HG03521 (cell line): ENCODE measurements around the gene COL25A1.

Experiments used
- ATAC-seq: cut with Tn5 transposase; IDR thresholded peaks from one replicate; pipeline ENCODE4 v1.9.1; 2021; ENCODE audit warnings: mild to moderate bottlenecking, moderate library complexity; ENCODE audit not compliant: unreplicated experiment

COL25A1 gene

GRCh38 chr4:109302361-109303139 lies at the start of gene COL25A1:
Gene COL25A1 (minus strand): TSS chr4:109302658.
- ATAC-seq: no peak

GRCh38 chr4:109350121-109350520 lies 47.7 kb upstream of the COL25A1 start:
- no peak for ATAC-seq

- ATAC-seq: no peak
Observed at GRCh38 chr4:109334129-109335105, 32.0 kb upstream of the COL25A1 start.

GRCh38 chr4:109332926-109333464 lies 30.5 kb upstream of the COL25A1 start:
- no peak for ATAC-seq

- ATAC-seq: no peak
Observed at GRCh38 chr4:109327641-109328040, 25.2 kb upstream of the COL25A1 start.

- ATAC-seq: no peak
Observed at GRCh38 chr4:109325698-109326097, 23.2 kb upstream of the COL25A1 start.

- ATAC-seq: no peak
Observed at GRCh38 chr4:109323348-109323747, 20.9 kb upstream of the COL25A1 start.

GRCh38 chr4:109321232-109321631 lies 18.8 kb upstream of the COL25A1 start:
- ATAC-seq: no peak

GRCh38 chr4:109319684-109320083 lies 17.2 kb upstream of the COL25A1 start:
- ATAC-seq: no peak

GRCh38 chr4:109319156-109319555 lies 16.7 kb upstream of the COL25A1 start:
- no peak for ATAC-seq

- no peak for ATAC-seq
Observed at GRCh38 chr4:109315818-109316217, 13.4 kb upstream of the COL25A1 start.

- no peak for ATAC-seq
Observed at GRCh38 chr4:109315341-109315740, 12.9 kb upstream of the COL25A1 start.

GRCh38 chr4:109313168-109314133 lies 11.0 kb upstream of the COL25A1 start:
- no peak for ATAC-seq

- ATAC-seq: no peak
Observed at GRCh38 chr4:109303140-109303496, 660 bp upstream of the COL25A1 start.

- no peak for ATAC-seq
Observed at GRCh38 chr4:109301651-109302360, 652 bp downstream of the COL25A1 start.

GRCh38 chr4:109298279-109299010 lies 4.0 kb downstream of the COL25A1 start:
- ATAC-seq: no peak

GRCh38 chr4:109296527-109296926 lies 5.9 kb downstream of the COL25A1 start:
- ATAC-seq: no peak

GRCh38 chr4:109295081-109295480 lies 7.4 kb downstream of the COL25A1 start:
- ATAC-seq: no peak

- no peak for ATAC-seq
Observed at GRCh38 chr4:109294468-109295020, 7.9 kb downstream of the COL25A1 start.
